CD14-positive monocyte (primary cell): Measurements from ENCODE around the gene TGM5. TPM values are rescaled to one million over a fixed set of nuclear protein-coding genes. Genes with fewer than 3 reads are reported as not detected.

Experiments used
- DNase-seq, 3 donors: peaks; one replicate each; pipeline ENCODE4 v3.0.0-alpha.2; 2011 to 2022
- H2AFZ ChIP-seq: 2 replicates; pipeline ENCODE4 v1.6.0; 2012; ENCODE audit warnings: mild to moderate bottlenecking, low read depth, low read length, inconsistent platforms; ENCODE audit not compliant: insufficient read depth, poor library complexity, severe bottlenecking
- H3K27ac ChIP-seq, 2 donors: 1 replicate in 1 of 2; 2 replicates in 1 of 2; pipeline ENCODE4 v1.5.1; 2012 to 2013; ENCODE audit warnings: low read length in 2 of 2, control low read depth in 1 of 2, inconsistent platforms in 1 of 2, low read depth in 1 of 2, mild to moderate bottlenecking in 1 of 2
- H3K27me3 ChIP-seq, 2 donors: one replicate each; pipeline versions ENCODE4 v1.6.0 to v1.6.1; 2011 to 2013; ENCODE audit warnings: low read length in 2 of 2; ENCODE audit not compliant: control insufficient read depth in 2 of 2, insufficient read depth in 2 of 2
- H3K36me3 ChIP-seq, 2 donors: replicated peaks in 1 of 2; 1 replicate in 1 of 2; 2 replicates in 1 of 2; pipeline versions ENCODE4 v1.5.1 to v1.6.1; 2012 to 2013; ENCODE audit warnings: low read length in 2 of 2, control low read depth in 1 of 2, inconsistent platforms in 1 of 2, mild to moderate bottlenecking in 1 of 2; ENCODE audit not compliant: insufficient read depth in 2 of 2, control insufficient read depth in 1 of 2
- H3K4me1 ChIP-seq, 2 donors: 1 replicate in 1 of 2; 2 replicates in 1 of 2; pipeline versions ENCODE4 v1.5.1 to v1.6.1; 2012 to 2013; ENCODE audit warnings: low read length in 2 of 2, control low read depth in 1 of 2, inconsistent platforms in 1 of 2, mild to moderate bottlenecking in 1 of 2, moderate library complexity in 1 of 2; ENCODE audit not compliant: insufficient read depth in 2 of 2, control insufficient read depth in 1 of 2
- H3K4me2 ChIP-seq: replicated peaks from 2 replicates; pipeline ENCODE3; 2012; ENCODE audit warnings: low read length, moderate library complexity, mild to moderate bottlenecking; ENCODE audit not compliant: poor library complexity, severe bottlenecking; ENCODE audit errors: extremely low read depth
- H3K4me3 ChIP-seq, 3 experiments: fragments of 200-600 bp in 1 of 3; sonication (generic) in 1 of 3; replicated peaks in 1 of 3; 1 replicate in 2 of 3; 2 replicates in 1 of 3; pipeline ENCODE4 v1.5.1; 2011 to 2013; ENCODE audit warnings: low read length in 3 of 3, mild to moderate bottlenecking in 3 of 3, control low read depth in 2 of 3, low read depth in 2 of 3, inconsistent platforms in 1 of 3, moderate library complexity in 1 of 3
- H3K79me2 ChIP-seq: 2 replicates; pipeline ENCODE4 v1.6.0; 2012; ENCODE audit warnings: mild to moderate bottlenecking, control low read depth, inconsistent platforms, low read length, moderate library complexity; ENCODE audit not compliant: insufficient read depth
- H3K9ac ChIP-seq: 2 replicates; pipeline ENCODE4 v1.6.0; 2017; ENCODE audit warnings: low read length, mild to moderate bottlenecking; ENCODE audit not compliant: insufficient read depth, poor library complexity, severe bottlenecking
- H3K9me3 ChIP-seq, 2 donors: replicated peaks in 1 of 2; 1 replicate in 1 of 2; 2 replicates in 1 of 2; pipeline versions ENCODE4 v1.5.1 to v1.6.1; 2012 to 2013; ENCODE audit warnings: low read length in 2 of 2, control low read depth in 1 of 2; ENCODE audit not compliant: control insufficient read depth in 1 of 2, insufficient read depth in 1 of 2
- H4K20me1 ChIP-seq: 2 replicates; pipeline ENCODE4 v1.6.0; 2012; ENCODE audit warnings: mild to moderate bottlenecking, low read length, control low read depth, moderate library complexity; ENCODE audit not compliant: insufficient read depth
- H3K27ac Mint-ChIP-seq, 7 donors: one replicate each; pipeline ENCODE4 v1.8.0; 2020; ENCODE audit warnings: mild to moderate bottlenecking in 7 of 7, mixed read lengths in 7 of 7, moderate library complexity in 6 of 7, inconsistent platforms in 2 of 7
- H3K27me3 Mint-ChIP-seq, 3 donors: one replicate each; pipeline ENCODE4 v1.8.0; 2021 to 2022; ENCODE audit warnings: low read depth in 3 of 3, mild to moderate bottlenecking in 3 of 3, mixed read lengths in 3 of 3, moderate library complexity in 3 of 3, inconsistent platforms in 1 of 3
- H3K36me3 Mint-ChIP-seq, 2 donors: one replicate each; pipeline ENCODE4 v1.8.0; 2020; ENCODE audit warnings: mixed read lengths in 2 of 2, inconsistent platforms in 1 of 2, mild to moderate bottlenecking in 1 of 2
- H3K4me1 Mint-ChIP-seq: one replicate; pipeline ENCODE4 v1.8.0; 2020; ENCODE audit warnings: mild to moderate bottlenecking, mixed read lengths
- H3K4me3 Mint-ChIP-seq, 2 donors: one replicate each; pipeline ENCODE4 v1.8.0; 2020; ENCODE audit warnings: mild to moderate bottlenecking in 2 of 2, mixed read lengths in 2 of 2, moderate library complexity in 1 of 2
- H3K9me3 Mint-ChIP-seq, 7 donors: one replicate each; pipeline ENCODE4 v1.8.0; 2020 to 2022; ENCODE audit warnings: mixed read lengths in 7 of 7, mild to moderate bottlenecking in 6 of 7, moderate library complexity in 6 of 7, inconsistent platforms in 2 of 7
- CTCF ChIP-seq: fragments of 200-600 bp; IDR thresholded peaks from one replicate; pipeline ENCODE4 v1.8.0; 2022; ENCODE audit warnings: antibody characterized with exemption, mild to moderate bottlenecking
- WGBS: methylation state at CpG from one replicate; pipeline ENCODE4 v1.1.5; 2013; ENCODE audit warnings: missing lambda C conversion rate; ENCODE audit not compliant: insufficient coverage; 5-methylcytosine and 5-hydroxymethylcytosine counted together
- intact Hi-C, 2 donors: fragments of 100-400 bp; cut with micrococcal nuclease; formaldehyde crosslinking; loops; one replicate each; pipeline versions ENCODE4 v1.15.0 to v1.15.1; 2023
- polyA plus RNA-seq, 3 donors: library from polyadenylated mRNA; depleted of rRNA in 1 of 3; unstranded in 2 of 3; stranded (reverse) in 1 of 3; fragments of 300-500 nt in 2 of 3; fragments of >200 nt in 1 of 3; fragmentation: Illumina TruSeq in 2 of 3; gene quantifications; 1 replicate in 2 of 3; 2 replicates in 1 of 3; pipeline ENCODE4 v1.2.3, GENCODE V29; 2012 to 2021

The TGM5 gene
- polyA plus RNA-seq, 3 donors = not detected

- H3K4me1 ChIP-seq = no peaks in the 10 kb centered on the region
- intact Hi-C loops = loop anchor here in 1 of 2 donors (10.0 kb wide), 1 partner anchor 575 kb away; no protein-coding TSS in a partner anchor
- no peak overlapping the region for H3K27ac ChIP-seq
- 95% methylated on average over 7 of the region's 7 CpGs for WGBS
- Mint-ChIP-seq H3K27ac (no peak overlapping the region), H3K27me3 (peaks cover 3 to 5% (median 4%) of the 10 kb centered on the region in 3 donors), H3K36me3 (no peaks in the 10 kb centered on the region), H3K4me3 (no peak overlapping the region), H3K9me3 (no peaks in the 10 kb centered on the region), H3K4me1 (peaks cover 4% of the 10 kb centered on the region)
- no peak overlapping the region for H3K9ac ChIP-seq
- no peaks in the 10 kb centered on the region for H3K9me3 ChIP-seq
- H3K36me3 ChIP-seq = no peaks in the 10 kb centered on the region
- H2AFZ ChIP-seq = no peak overlapping the region
- no peaks in the 10 kb centered on the region for H4K20me1 ChIP-seq
- no peaks in the 10 kb centered on the region for H3K79me2 ChIP-seq
- no peak for DNase-seq
- no peaks in the 10 kb centered on the region for H3K27me3 ChIP-seq
- no peak for TF ChIP-seq CTCF
- no peak overlapping the region for H3K4me2 ChIP-seq
- H3K4me3 ChIP-seq = no peak overlapping the region
Observed at GRCh38 chr15:43279496-43279895, 12.8 kb upstream of the TGM5 start.

- 94% methylated on average over 3 of the region's 11 CpGs for WGBS
- intact Hi-C loops = loop anchor here in 1 of 2 donors (10.0 kb wide), 1 partner anchor 574 kb away; no protein-coding TSS in a partner anchor
- Histone ChIP-seq H3K9me3 (no peaks in the 10 kb centered on the region), H3K36me3 (no peaks in the 10 kb centered on the region), H2AFZ (no peak overlapping the region), H3K4me3 (no peak overlapping the region), H3K9ac (no peak overlapping the region), H3K4me1 (no peaks in the 10 kb centered on the region), H4K20me1 (no peaks in the 10 kb centered on the region), H3K27ac (no peak overlapping the region), H3K27me3 (no peaks in the 10 kb centered on the region), H3K4me2 (no peak overlapping the region), H3K79me2 (no peaks in the 10 kb centered on the region)
- Mint-ChIP-seq H3K27me3 (peaks cover 3 to 5% (median 4%) of the 10 kb centered on the region in 3 donors), H3K27ac (no peak overlapping the region), H3K4me3 (no peak overlapping the region), H3K36me3 (no peaks in the 10 kb centered on the region), H3K9me3 (no peaks in the 10 kb centered on the region), H3K4me1 (no peaks in the 10 kb centered on the region)
- no peak for TF ChIP-seq CTCF
- no peak for DNase-seq
Observed at GRCh38 chr15:43278869-43279268, 12.1 kb upstream of the TGM5 start.
